ENCODE data around the gene GIPR. TPM values are rescaled to one million over a fixed set of nuclear protein-coding genes. Genes with fewer than 3 reads are reported as not detected.
A peak's percentile ranks its signal among the peaks of the same experiment; 100 is the strongest.

The GIPR gene
- total and polyA plus RNA-seq, 2 of the 13 experiments (the other 11 are each of a cell fraction or from before 2014, with no cell fraction given): 0.15 to 1.2 TPM

- TF ChIP-seq SOX13 (IDR thresholded peaks at IDR 0.05) (no peak), SOX13 (CRISPR knock-in tag; conservative IDR thresholded peaks at IDR 0.05 in 1 of 2, IDR thresholded peaks at IDR 0.05 in 1 of 2) (no peak; a peak in 1 of 4 replicates), HNF1A (IDR thresholded peaks at IDR 0.05; ENCODE audit: low read depth) (no peak), HNF1A (CRISPR knock-in tag; IDR thresholded peaks at IDR 0.05; ENCODE audit: borderline replicate concordance) (peak; percentile 60; the same call in 1 of the 2 replicates), MAX (IDR thresholded peaks at IDR 0.05) (peak; percentile 52; the same call in 1 of the 2 replicates), THAP9 (CRISPR knock-in tag; IDR thresholded peaks at IDR 0.05; ENCODE audit: borderline replicate concordance) (peak; percentile 45; the same call in 1 of the 2 replicates), ZNF567 (CRISPR knock-in tag; IDR thresholded peaks at IDR 0.05; ENCODE audit: borderline replicate concordance) (no peak), ZNF274 (CRISPR knock-in tag; IDR thresholded peaks at IDR 0.05) (no peak), ZBTB25 (CRISPR knock-in tag; IDR thresholded peaks at IDR 0.05) (no peak; the same call in 1 of the 2 replicates), DNMT1 (CRISPR knock-in tag; IDR thresholded peaks at IDR 0.05) (no peak), ZNF724P (CRISPR knock-in tag; IDR thresholded peaks at IDR 0.05; ENCODE audit: borderline replicate concordance) (no peak), SMARCE1 (IDR thresholded peaks at IDR 0.05; ENCODE audit: borderline replicate concordance) (no peak), NR0B2 (CRISPR knock-in tag; IDR thresholded peaks at IDR 0.05) (no peak), THAP11 (CRISPR knock-in tag; IDR thresholded peaks at IDR 0.05) (peak; percentile 97), HES4 (CRISPR knock-in tag; IDR thresholded peaks at IDR 0.05; ENCODE audit: borderline replicate concordance) (no peak), ATF4 (CRISPR knock-in tag; IDR thresholded peaks at IDR 0.05) (peak in 1 of 2 experiments; percentile 48; a peak in 1 of 4 replicates), HNRNPK (IDR thresholded peaks at IDR 0.05; ENCODE audit: low read depth, low read length, poor library complexity, severe bottlenecking) (peak; percentile 98), SNAPC2 (CRISPR knock-in tag; IDR thresholded peaks at IDR 0.05) (no peak)
These were observed 62.6 kb downstream of the GIPR start, which contains the start of gene FBXO46 (continued) for GRCh38 chr19:45730368-45731288.
